GM12864 (cell line): ENCODE results near the gene DUSP6.

Experiments
- DNase-seq: peaks from one replicate; pipeline ENCODE4 v3.0.0-alpha.2; 2011; ENCODE audit warnings: low read depth
- H3K4me3 ChIP-seq: 2 replicates; pipeline ENCODE4 v1.5.1; 2011; ENCODE audit warnings: mild to moderate bottlenecking, low read depth, low read length, control low read depth
- TF ChIP-seq, protein P1 (sequence below): IDR thresholded peaks from 2 replicates; pipeline ENCODE4 v1.5.1; 2011; ENCODE audit warnings: low read depth, mild to moderate bottlenecking, moderate library complexity, low read length, control low read depth, inconsistent platforms; ENCODE audit errors: missing control alignments

The DUSP6 gene

DNA sequence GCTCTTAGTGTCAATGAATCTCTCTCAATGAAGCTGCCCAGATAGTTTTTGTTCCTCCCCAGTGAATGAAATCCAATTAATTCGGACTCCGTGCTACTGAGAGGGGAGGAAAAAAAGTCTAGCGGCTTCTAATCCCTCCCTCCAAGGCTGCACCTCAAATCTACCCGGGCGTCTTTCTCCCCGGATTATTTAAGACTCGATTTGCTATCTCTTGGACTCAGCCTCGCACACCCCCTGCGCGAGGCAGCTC, 134 bp downstream of the DUSP6 start:
- peak overlapping the region; percentile 16; the same call in 1 of the 2 replicates for H3K4me3 ChIP-seq
- TF ChIP-seq, protein P1, sequence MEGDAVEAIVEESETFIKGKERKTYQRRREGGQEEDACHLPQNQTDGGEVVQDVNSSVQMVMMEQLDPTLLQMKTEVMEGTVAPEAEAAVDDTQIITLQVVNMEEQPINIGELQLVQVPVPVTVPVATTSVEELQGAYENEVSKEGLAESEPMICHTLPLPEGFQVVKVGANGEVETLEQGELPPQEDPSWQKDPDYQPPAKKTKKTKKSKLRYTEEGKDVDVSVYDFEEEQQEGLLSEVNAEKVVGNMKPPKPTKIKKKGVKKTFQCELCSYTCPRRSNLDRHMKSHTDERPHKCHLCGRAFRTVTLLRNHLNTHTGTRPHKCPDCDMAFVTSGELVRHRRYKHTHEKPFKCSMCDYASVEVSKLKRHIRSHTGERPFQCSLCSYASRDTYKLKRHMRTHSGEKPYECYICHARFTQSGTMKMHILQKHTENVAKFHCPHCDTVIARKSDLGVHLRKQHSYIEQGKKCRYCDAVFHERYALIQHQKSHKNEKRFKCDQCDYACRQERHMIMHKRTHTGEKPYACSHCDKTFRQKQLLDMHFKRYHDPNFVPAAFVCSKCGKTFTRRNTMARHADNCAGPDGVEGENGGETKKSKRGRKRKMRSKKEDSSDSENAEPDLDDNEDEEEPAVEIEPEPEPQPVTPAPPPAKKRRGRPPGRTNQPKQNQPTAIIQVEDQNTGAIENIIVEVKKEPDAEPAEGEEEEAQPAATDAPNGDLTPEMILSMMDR, result no peak
- no peak for DNase-seq

DNA sequence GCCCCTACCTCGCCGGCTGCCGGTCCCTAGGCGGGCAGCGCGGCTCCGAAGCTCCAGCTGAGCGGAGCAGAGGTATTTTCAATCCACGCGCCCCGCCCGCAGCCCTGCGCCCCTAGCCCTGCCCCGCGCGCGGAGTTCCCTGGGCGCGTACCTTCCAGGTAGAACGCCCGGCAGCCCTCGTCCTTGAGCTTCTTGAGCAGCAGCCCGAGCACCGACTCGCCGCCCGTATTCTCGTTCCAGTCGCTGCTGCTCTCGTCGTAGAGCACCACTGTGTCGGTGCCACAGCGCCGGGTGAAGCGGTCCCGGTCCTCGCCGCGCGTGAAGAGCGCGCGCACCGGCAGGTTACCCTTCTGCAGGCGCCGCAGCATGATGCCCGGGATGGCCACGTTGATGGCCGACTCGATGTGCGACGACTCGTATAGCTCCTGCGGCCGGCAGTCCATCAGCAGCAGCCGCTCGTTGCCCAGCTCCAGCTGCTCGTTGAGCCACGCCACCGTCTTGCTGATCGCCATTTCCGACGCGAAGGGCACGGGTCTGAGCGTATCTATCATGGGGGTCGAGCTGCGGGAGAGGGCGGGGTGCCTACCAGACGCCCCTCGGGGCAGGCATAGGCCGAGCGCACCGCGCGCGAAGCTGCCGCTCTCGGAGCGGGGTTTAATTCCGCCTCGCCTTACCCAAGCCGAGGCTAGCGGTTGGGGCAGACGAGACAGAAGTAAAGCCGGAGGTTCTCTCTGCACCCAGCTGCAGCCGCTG, 636 bp downstream of the DUSP6 start:
- H3K4me3 ChIP-seq, result peak overlapping the region; percentile 22
- DNase-seq, result no peak
- TF ChIP-seq, protein P1, result no peak

DNA sequence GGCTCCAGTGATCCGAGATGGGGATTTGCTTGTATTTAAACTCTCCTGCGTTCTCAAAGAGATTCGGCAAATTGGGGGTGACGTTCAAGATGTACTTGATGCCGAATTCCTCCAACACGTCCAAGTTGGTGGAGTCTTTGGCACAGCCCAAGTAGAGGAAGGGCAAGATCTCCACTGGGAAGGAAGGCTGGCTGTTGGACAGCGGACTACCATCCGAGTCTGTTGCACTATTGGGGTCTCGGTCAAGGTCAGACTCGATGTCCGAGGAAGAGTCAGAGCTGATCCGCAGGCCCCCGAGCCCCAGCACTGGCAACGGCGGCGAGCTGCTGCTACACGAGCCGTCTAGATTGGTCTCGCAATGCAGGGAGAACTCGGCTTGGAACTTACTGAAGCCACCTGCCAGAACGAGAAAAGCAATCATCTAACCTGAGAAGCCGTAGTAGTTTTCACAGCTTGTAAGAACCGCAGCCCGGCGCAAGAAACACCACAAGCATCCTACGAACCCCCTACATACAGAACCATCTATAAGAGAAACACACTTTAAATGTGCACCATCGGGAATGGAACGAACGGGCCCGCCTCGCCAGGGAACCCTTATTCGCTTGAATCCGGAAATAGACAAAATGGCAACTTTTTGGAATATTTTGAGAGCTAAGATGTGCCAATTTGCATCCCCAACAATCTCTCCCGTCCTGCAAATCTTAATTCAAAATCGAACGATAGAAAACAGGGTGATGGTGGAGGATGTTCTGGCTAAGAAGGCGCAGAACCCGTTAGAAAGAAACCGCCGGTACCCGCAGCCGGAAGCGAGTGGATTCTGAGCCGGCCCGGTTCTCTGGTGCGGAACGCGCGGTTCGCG, 1.4 kb downstream of the DUSP6 start:
- DNase-seq, result no peak
- TF ChIP-seq, protein P1, result no peak
- peak overlapping the region; percentile 22; the same call in 1 of the 2 replicates for H3K4me3 ChIP-seq

DNA sequence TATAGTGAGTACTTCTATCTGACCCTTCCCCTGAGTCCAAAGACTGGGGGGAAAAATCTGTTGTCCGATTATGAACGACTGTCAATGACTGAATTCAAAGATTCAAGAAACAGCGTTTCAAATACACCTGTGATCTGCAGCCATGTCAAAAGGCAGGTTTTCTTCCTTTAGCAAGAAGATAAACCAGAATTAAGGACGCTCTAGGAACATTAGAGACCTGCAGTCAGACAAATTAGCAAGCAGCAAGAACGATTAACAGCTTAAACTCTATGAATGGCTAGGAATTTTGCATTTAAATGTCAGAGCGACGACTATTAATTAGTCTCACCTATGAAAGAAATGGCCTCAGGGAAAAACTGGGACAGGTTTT, 2.1 kb downstream of the DUSP6 start:
- no peak overlapping the region for H3K4me3 ChIP-seq
- TF ChIP-seq, protein P1, result no peak
- DNase-seq, result no peak

DNA sequence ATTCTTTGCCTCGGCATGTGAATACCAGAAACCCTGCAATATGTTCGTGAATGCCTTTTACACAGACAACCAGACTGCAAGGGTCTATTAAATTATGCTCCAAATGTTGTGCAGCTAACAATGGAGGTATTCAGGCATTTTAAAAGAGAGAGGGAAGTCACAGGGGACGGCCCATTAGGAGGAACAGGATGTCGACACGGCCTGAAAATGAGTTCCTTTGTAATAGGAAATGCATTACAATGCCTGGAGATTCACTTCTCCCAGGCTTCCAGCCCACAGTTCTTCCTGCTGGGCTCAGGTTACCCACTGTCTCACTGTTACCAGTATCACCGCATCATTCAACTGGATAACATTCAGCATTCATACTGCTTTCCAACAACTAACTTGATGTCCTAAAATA, 2.5 kb downstream of the DUSP6 start:
- H3K4me3 ChIP-seq, result no peak overlapping the region
- TF ChIP-seq, protein P1, result no peak

DNA sequence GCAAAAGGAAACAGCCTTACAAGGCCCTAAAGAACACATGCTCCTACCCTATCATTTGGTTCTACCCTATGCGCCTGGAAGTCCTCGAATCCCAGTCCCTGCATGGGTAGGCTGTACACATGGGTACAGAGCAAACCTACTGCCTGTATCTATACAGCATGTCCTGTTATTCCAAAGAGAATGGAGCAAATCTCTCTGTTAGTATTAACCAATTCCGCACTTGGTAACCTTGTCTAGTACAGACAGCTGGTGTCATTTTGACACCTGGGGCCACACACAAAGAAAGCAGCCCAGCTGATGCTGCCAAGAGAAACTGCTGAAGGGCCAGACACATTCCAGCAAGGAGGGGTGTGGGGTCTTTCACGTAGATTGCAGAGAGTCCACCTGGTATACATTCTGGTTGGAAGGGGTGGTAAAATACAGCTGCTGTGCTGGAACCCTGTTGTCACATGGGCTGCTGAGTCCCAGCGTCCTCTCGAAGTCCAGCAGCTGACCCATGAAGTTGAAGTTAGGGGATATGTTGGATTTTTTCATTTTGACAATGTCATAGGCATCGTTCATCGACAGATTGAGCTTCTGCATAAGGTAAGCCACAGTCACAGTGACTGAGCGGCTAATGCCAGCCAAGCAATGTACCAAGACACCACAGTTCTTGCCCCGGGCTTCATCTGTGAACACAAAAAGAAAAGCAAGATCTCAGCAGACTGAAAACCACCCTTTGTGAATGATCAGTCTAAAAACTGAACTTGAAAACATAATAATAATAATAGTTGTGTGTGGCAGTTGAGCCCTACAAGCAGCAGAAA, 3.2 kb downstream of the DUSP6 start:
- TF ChIP-seq, protein P1, result no peak
- DNase-seq, result no peak
- H3K4me3 ChIP-seq, result no peak overlapping the region

More for the DNA sequence above, 2.5 kb downstream of the DUSP6 start:
- no peak for DNase-seq
